Stimulated activated CD4-positive, alpha-beta T cell treated with anti-CD3 and anti-CD28 coated beads, TNF-alpha, amount 100 ng/mL, for 4 hours (primary cell): ENCODE measurements around the gene ZNF598.
"Not testable (repeated sequence)": the region's sequence is repeated elsewhere in the genome, so short reads cannot be mapped to it uniquely, and the experiment has no call there.

Experiments used
- DNase-seq, 3 experiments: peaks; one replicate each; pipeline ENCODE4 v3.0.0-alpha.2; 2020; ENCODE audit warnings: low read depth in 3 of 3

Gene ZNF598

GRCh38 chr16:2040787-2041522, 31.3 kb upstream of the ZNF598 start:
- no peak for DNase-seq

DNA sequence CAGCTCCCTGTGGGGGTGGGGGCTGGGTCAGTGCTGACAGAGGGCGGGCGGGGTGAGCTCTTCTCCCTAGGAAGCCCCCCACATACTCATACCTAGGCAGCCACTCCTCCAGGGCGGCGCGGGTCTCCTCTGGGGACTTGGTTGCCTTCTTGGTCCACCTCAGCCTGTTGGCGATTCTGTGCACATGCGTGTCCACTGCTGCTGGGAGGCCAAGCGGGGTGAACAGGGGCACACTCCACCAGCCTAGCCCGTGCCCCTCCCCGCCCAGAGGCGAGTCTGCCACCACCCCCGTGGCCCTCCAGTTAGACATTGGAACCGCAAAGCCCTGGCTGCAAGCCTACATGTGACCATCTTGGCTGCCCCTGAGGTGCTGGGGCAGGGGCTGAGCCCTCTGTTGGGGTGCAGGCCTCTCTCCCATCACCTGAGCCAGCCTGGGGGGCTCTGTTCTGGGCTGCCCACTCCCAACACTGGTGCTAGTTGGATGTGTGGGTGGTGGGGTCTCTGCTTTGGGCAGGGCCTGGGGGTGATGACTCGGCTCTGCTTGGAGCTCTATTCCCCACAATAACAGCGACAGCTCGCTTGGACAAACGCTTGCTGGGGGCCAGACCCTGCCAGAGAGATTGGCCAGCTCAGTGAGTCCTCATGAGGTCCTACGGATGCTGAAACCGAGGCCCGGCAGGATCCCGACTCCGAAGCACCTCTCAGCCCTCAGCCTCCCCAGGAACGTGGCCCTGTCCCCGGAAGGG, 30.6 kb upstream of the ZNF598 start:
- no peak for DNase-seq

DNA sequence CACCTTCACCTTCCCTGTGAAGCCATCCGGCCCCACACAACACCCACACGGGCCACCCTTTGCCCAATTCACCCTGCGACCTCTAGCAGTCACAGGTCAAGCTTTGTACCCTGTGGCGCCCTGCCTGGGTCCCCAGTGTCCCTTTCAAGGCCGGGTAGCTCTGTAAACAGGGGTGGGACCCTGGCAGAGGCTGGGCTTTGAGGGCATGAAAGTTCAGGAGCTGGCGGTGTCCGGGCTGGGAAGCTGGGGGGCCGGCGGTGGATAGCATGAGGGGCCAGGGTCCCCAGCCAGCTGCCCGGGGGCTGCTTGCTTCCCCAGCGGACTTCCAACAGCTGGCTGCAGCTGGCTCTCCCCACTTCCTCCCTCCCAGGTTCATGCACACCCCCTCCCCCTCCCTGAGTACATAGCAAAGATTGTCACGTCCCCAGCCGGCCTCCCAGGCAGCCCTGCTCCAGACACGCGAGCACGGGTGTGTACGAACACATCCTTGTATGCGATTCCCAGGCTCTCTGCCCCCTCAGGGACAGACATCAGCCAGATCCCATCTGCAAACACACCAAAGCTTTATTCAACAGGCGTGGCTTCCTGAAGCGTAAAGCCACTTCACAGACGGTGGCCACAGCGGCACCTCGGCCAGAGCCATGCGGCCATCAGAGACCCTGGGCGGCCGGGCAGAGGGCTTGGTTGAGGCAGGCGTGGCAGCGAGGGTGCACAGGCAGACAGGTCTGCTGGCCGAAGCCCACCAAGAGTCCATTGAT, 29.8 kb upstream of the ZNF598 start:
- DNase-seq = no peak

DNA sequence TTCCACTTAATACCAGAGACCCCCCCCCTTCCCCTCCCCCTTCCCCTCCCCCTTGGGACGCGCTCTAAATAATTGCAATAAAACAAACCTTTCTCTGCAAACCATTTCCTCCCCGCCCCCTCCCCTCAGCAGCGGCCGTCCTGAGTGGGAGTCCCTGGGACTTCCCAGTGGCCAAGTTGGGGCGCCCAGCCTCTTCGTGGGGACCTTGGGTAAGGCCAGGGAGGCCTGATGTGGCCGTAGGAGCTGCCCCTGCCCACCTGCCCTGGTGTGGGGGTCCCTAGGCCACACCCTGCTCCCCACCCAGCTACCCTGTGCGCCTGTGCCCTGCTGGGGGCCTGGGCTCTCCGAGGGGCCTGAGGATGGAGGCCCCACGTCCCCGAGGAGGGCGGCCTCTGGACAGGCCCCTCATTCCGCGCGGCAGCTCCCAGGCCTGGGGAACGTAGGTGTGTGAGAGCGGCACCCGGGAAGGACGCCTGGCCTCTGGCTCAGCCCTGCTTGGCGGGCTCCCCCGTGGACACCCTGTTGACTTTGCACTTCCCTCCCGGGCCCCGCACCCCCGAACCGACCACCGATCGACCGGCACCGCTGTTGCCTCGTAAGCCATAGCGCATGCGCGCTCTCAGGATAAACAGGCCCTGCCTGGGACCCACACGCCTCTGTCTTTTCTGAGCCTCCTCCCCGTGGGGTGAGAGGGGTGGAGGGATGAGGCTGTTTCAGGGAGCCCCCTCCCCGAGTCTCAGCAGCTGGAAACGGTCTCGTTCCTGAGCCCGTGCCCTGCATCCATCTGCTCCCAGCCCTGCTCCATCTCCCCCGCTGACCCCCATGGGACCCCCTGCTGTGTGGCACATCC, 29.0 kb upstream of the ZNF598 start:
- DNase-seq = no peak

DNA sequence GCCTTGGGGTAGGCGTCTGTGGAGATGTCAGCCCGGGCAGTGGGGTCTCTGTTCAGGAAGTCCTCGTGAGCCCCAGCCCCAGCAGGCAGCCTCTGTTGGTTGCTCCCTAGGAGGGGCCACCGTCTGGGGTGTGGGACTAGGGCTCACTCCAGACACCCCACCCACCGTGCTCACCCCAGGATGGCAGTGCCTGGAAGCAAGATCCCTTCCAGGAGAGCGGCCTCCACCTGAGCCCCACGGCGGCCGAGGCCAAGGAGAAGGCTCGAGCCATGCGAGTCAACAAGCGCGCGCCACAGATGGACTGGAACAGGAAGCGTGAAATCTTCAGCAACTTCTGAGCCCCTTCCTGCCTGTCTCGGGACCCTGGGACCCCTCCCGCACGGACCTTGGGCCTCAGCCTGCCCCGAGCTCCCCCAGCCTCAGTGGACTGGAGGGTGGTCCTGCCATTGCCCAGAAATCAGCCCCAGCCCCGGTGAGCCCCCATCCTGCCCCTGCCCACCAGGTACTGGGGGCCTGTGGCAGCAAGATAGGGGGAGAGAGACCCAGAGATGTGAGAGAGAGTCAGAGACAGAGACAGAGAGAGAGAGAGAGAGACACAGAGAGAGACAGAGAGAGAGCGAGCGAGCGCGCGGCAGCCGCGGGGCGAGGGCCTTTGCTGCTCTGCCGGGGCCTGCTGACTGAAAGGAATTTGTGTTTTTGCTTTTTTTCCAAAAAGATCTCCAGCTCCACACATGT, 28.2 kb upstream of the ZNF598 start:
- no peak for DNase-seq

DNA sequence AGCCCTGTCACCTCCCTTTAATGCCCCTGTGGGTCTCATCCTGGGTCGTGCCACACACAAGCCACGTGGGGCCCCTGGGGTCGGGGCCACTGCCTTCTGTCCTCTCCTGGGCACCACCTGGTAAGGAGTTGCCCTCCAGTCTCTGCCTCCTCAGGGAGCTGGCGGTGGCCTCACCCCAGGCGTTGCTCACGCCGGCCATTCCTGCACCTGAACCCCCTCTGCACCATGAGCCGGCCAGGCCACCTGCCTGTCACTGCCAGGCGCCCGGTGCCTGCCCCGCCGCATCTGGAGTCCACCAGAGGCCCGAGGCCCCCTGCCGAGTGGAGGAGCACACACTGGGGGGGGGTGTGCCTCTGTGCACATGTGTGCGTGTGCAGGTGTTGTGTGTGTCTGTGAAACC, 27.5 kb upstream of the ZNF598 start:
- no peak for DNase-seq

DNA sequence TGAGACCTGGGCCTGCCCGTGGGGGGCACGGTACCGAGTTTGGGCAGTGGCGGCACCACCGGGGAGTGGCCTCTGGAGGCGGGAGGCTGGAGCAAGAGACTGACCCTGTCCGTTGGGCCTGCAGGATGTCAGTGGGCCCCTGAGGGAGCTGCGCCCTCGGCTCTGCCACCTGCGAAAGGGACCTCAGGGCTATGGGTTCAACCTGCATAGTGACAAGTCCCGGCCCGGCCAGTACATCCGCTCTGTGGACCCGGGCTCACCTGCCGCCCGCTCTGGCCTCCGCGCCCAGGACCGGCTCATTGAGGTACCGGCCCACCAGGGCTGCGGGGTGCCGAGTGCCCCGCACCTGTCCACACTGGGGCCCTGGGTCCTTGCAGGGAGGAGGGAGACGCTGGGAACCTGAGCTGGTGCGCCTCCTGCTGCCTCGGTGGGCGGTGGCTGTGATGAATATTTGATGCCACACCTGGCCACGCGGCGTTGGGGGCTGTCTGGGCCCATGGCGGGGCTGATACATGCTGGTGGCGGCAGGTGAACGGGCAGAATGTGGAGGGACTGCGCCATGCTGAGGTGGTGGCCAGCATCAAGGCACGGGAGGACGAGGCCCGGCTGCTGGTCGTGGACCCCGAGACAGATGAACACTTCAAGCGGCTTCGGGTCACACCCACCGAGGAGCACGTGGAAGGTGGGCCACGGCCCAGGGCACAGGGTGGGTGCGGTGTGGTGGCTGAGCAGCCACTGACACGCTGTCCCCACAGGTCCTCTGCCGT, 26.8 kb upstream of the ZNF598 start:
- no peak for DNase-seq

GRCh38 chr16:2035431-2036199, 26.0 kb upstream of the ZNF598 start:
- no peak for DNase-seq

GRCh38 chr16:2034696-2035430, 25.2 kb upstream of the ZNF598 start:
- DNase-seq = no peak

DNA sequence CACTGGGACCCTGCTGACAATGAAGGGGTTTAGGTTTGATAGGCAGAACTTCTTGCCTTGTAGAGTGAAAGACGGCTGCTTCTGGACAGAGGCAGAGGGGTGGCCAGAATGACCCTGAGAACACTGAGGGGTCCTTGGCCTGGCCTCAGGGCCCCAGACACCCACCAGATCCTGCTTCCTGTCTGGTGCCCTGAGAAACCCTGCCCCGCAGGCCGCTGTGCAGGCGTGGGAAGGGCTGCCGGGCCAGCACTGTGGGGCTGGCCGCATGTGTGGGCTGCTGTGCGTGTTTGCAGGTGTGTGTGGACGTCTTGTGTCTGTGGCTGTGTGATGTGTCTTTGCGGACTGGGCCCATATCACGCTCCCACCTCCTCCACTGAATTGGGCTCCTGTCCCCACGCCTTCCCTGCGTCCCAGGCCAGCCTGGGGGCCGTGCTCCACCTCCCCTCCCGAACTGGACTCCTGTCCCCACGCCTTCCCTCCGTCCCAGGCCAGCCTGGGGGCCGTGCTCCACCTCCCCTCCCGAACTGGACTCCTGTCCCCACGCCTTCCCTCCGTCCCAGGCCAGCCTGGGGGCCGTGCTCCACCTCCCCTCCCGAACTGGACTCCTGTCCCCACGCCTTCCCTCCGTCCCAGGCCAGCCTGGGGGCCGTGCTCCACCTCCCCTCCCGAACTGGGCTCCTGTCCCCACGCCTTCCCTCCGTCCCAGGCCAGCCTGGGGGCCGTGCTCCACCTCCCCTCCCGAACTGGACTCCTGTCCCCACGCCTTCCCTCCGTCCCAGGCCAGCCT, 24.5 kb upstream of the ZNF598 start:
- not testable (repeated sequence) for DNase-seq

DNA sequence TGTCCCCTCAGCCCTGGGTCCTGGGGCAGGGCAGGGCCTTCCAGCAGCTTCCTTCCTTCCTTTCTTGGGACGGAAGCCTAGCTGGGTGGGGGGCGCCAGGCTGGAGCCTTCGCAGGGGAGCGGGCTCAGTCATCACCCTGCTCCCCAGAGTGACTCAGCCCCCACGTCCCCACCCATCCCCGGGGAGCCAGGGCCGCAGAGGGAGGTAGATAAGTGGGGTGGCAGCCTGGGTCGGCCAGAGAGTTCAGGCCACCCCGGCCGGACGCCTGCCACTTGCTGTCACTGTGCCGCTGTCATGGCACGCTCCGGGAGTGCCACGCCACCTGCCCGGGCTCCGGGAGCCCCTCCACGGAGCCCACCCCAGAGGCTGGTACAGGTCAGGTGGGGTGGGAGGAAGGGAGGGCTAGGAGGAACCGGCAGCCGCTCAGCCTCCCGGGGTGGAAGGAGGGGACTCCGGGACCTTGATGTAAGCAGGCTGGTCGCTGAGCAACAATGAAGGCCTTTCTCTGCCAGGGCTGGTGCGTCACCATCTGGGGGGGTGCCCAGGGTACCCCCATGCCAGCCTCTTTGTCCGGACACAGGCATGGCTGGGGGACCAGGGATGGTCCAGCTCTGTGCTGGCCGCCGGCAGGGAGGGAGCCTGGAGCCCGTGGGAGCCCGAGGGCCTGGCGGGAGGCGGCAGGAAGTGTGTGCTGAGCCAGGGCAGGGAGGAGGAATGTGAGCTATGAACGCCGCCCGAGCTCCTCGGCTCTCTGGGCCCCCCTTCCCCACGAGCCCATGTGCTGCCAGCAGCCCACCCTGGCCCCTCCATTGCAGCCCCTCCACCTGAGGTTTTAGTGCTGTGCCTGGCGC, 23.7 kb upstream of the ZNF598 start:
- no peak for DNase-seq

DNA sequence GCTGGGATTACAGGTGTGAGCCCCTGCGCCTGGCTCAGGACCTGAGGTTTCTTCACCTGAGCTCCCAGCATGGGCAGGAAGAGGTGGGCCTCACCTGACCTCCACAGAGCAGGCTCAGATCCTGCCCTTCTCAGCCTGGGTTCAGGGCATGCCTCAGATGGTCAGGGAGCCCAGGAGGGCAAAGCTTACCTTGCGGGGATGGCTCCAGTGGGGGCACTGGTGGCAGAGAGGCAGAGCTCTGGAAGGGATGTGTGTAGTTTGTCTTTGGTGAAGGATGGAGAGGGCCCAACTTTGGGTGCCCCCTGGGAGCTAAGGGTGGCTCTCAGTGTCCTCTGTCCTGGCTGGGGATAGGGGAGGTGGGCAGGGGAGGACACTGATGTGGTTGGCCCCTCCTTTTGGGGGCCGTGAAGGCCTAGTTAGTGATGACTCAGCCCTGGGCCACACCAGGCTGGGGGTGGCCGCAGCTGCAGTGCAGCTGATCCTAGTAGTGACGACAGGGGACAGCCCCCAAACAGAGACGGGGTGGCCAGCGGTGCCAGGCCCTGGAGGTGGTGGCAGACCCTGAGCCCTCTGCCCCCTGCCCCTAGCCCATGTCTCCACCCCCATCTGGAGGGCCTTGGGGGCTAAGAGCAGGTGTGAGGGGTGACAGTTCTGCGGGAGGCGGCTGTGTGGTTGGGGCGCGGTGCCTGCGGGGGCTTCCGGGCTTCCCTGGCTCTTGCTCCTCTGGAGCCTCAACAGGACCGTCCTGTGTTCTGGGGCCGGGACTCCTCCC, 22.9 kb upstream of the ZNF598 start:
- DNase-seq = no peak

- no peak for DNase-seq
Observed at GRCh38 chr16:2031081-2031577, 21.5 kb upstream of the ZNF598 start.

DNA sequence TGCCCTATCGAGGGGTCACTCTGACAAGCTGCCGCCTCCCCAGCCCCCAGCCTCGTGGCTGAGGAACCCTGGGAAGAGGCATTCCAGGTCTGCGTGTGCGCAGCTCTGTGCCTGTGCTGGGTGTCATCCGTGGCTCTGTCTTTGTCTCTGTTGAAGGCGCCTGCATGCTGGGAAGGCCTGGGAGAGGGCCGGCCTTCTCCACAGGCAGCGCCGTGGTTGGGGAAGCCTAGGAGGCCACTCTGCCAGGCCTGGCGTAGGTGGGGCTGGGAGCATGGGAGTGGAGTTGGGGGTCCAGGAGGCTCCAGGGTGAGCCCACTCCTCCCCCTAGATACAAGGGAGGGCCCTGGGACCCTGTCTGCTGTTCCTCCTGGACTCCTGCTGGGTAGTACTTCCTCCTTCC, 20.4 kb upstream of the ZNF598 start:
- no peak for DNase-seq

DNA sequence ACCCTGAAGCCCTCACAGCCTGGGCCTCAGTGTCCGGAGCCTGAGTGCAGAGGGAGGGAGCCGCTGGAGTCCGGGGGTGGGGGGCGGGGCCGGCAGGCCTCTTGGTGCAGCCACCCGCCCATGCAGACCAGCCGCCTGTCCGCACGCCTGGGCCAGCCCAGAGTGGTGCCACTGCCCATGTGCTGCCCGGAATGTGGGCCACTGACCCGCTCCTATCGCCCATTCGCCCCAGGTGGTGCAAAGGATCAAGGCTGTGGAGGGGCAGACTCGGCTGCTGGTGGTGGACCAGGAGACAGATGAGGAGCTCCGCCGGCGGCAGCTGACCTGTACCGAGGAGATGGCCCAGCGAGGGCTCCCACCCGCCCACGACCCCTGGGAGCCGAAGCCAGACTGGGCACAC, 19.7 kb upstream of the ZNF598 start:
- no peak for DNase-seq

DNA sequence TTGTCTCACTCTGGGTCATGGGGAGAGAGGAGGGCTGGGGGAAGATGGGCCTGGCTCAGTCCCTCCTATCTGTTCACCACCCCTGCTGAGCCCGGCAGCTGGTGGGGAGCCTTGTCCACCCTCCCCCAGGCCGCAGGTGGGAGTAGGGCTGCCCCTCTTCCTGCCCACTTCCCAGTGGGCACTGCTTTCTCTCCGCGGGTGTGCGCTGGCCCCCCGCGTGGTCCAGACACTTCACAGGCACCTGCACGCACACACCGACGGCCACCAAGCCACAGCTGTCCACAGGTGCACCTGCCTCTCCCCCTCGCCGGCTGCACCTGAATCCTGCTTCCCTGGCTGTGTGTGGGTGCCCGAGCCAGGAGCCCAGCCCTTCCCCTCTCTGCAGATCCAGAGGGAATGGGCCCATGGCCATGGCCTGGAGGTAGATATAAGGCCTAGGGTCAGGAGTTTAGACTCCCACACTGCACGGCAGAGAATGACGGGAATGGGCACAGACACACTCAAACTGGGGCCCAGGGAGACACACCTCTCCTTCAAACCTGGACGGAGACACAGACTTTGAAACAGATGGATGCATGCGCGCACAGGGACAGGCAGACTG, 19.1 kb upstream of the ZNF598 start:
- DNase-seq = no peak
